ENCODE data around the gene SORBS2. TPM values are rescaled to one million over a fixed set of nuclear protein-coding genes. Genes with fewer than 3 reads are reported as not detected.

SORBS2 gene
- total and polyA plus RNA-seq, 2 of the 8 experiments (the other 6 are each of a cell fraction or from before 2014, with no cell fraction given), result 73.0 to 87.1 TPM

- TF ChIP-seq CHD7 (IDR thresholded peaks at IDR 0.05; ENCODE audit: insufficient replicate concordance, low read length) (no peak), CTBP2 (IDR thresholded peaks at IDR 0.05; ENCODE audit: borderline replicate concordance, insufficient read depth, insufficient read length, low read length) (no peak), NANOG (IDR thresholded peaks at IDR 0.05; ENCODE audit: insufficient read depth, low read depth, low read length, poor library complexity, severe bottlenecking) (no peak), CBX8 (IDR thresholded peaks at IDR 0.05; ENCODE audit: borderline replicate concordance, low read depth, low read length) (no peak), SP2 (IDR thresholded peaks at IDR 0.05; ENCODE audit: low read length) (no peak), HDAC2 (IDR thresholded peaks at IDR 0.05; ENCODE audit: borderline replicate concordance in 1 of 2, low read depth in 2 of 2, low read length in 2 of 2) (no peak)
These were observed 9.0 kb downstream of the SORBS2 start (continued) for GRCh38 chr4:185803022-185803421.
